PFSK-1 (cell line): ENCODE data around the gene RILPL2.

Experiments used
- FOXP2 ChIP-seq: optimal IDR thresholded peaks from 2 replicates; pipeline ENCODE3; 2011; ENCODE audit warnings: borderline replicate concordance, control low read depth, inconsistent platforms; ENCODE audit not compliant: insufficient read depth; ENCODE audit errors: extremely low read length, extremely low read depth
- POLR2AphosphoS5 ChIP-seq: IDR thresholded peaks from 2 replicates; pipeline ENCODE4 v1.6.1; 2012; ENCODE audit warnings: low read depth, mild to moderate bottlenecking, control low read depth, low read length, moderate library complexity
- SIN3A ChIP-seq: IDR thresholded peaks from 2 replicates; pipeline ENCODE4 v1.6.1; 2012; ENCODE audit warnings: mild to moderate bottlenecking, low read length, moderate library complexity, borderline replicate concordance; ENCODE audit not compliant: insufficient read depth
- TAF1 ChIP-seq: IDR thresholded peaks from 2 replicates; pipeline ENCODE4 v1.6.1; 2012; ENCODE audit warnings: low read length, control low read depth, borderline replicate concordance; ENCODE audit not compliant: insufficient read depth
- TF ChIP-seq, protein P1 (sequence below), 2 experiments: IDR thresholded peaks; 2 replicates each; pipeline versions ENCODE4 v1.6.1 to v1.8.0; 2011 to 2012; ENCODE audit warnings: low read depth in 2 of 2, low read length in 2 of 2, control low read depth in 1 of 2, inconsistent platforms in 1 of 2, mild to moderate bottlenecking in 1 of 2, moderate library complexity in 1 of 2; ENCODE audit not compliant: insufficient read depth in 1 of 2

RILPL2 gene

DNA sequence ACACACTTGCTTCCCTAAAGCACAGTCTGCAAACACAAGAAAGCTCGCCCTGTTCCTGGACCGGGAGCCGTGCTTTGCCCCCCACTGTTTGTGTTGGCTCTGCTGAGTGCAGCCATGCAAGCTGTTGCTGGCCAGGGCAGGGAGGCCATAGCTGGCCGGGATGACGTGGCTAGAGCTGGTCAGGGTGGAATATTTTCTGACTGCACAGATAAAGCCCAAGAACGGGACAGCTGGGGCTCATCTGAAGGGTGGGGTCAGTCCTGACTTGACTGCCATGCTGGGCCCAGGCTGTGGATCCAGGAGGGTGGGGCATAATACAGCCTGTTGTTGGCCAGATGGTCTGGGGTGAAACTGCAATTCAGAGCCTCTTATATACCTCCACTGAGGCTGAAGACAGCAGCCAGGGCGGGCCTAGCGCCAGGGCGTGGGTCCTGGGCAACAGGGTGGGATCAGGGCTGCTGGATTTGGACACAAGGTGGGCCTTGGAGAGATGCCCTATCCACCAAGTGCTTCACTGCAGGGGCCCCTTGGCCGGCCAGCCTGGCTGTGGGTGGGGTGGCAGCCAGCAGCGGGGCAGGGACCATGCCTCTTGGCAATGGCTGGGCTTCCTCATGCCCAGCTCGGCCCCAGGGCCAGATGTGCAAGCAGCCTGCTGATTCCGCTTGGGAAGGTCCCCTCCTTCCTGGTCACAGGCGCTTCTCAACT, 37.8 kb downstream of the RILPL2 start:
- TF ChIP-seq FOXP2 (no peak), SIN3A (no peak), POLR2AphosphoS5 (no peak), TAF1 (no peak)
- TF ChIP-seq, protein P1, sequence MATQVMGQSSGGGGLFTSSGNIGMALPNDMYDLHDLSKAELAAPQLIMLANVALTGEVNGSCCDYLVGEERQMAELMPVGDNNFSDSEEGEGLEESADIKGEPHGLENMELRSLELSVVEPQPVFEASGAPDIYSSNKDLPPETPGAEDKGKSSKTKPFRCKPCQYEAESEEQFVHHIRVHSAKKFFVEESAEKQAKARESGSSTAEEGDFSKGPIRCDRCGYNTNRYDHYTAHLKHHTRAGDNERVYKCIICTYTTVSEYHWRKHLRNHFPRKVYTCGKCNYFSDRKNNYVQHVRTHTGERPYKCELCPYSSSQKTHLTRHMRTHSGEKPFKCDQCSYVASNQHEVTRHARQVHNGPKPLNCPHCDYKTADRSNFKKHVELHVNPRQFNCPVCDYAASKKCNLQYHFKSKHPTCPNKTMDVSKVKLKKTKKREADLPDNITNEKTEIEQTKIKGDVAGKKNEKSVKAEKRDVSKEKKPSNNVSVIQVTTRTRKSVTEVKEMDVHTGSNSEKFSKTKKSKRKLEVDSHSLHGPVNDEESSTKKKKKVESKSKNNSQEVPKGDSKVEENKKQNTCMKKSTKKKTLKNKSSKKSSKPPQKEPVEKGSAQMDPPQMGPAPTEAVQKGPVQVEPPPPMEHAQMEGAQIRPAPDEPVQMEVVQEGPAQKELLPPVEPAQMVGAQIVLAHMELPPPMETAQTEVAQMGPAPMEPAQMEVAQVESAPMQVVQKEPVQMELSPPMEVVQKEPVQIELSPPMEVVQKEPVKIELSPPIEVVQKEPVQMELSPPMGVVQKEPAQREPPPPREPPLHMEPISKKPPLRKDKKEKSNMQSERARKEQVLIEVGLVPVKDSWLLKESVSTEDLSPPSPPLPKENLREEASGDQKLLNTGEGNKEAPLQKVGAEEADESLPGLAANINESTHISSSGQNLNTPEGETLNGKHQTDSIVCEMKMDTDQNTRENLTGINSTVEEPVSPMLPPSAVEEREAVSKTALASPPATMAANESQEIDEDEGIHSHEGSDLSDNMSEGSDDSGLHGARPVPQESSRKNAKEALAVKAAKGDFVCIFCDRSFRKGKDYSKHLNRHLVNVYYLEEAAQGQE (IDR thresholded peaks at IDR 0.05; ENCODE audit: insufficient read depth in 1 of 2, low read depth in 2 of 2, low read length in 2 of 2) = no peak

DNA sequence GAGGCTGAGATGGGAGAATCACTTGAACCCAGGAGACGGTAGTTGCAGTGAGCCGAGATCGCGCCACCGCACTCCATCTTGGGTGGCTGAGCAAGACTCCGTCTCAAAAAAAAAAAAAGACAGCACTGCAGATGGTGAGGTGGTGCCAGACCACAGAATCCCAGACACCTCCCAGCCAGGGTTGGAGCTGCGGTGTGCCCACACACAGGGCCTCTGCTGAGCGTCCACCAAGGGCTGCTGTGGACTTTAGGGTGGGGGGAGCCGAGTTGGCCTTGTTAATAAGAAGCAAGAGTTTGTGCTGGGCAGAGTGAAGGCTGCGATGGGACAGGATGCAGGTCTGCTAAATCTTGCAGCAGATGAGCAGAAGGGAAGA, 38.3 kb downstream of the RILPL2 start:
- TF ChIP-seq TAF1 (no peak), FOXP2 (no peak), POLR2AphosphoS5 (no peak), SIN3A (no peak)
- TF ChIP-seq, protein P1 (IDR thresholded peaks at IDR 0.05; ENCODE audit: insufficient read depth in 1 of 2, low read depth in 2 of 2, low read length in 2 of 2) = no peak

DNA sequence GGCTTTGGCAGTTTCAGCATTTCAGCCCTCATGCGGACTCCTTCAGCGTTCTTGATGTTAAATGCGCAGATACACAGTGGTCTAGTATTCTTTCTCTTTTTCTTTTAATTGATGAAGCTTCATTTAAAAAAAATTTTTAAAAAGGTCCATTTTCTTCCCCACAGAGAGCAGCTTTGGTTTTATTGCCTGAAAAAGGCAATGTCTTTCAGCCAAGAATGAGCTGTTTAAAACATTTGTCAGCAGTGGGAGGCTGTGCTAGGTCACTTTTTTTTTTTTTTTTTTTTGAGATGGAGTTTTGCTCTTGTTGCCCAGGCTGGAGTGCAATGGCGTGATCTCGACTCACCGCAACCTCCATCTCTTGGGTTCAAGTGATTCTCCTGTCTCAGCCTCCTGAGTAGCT, 39.1 kb downstream of the RILPL2 start:
- no peak for TF ChIP-seq SIN3A
- TF ChIP-seq, protein P1 (IDR thresholded peaks at IDR 0.05; ENCODE audit: insufficient read depth in 1 of 2, low read depth in 2 of 2, low read length in 2 of 2) = no peak
- TF ChIP-seq TAF1 = no peak
- no peak for TF ChIP-seq FOXP2
- no peak for TF ChIP-seq POLR2AphosphoS5

DNA sequence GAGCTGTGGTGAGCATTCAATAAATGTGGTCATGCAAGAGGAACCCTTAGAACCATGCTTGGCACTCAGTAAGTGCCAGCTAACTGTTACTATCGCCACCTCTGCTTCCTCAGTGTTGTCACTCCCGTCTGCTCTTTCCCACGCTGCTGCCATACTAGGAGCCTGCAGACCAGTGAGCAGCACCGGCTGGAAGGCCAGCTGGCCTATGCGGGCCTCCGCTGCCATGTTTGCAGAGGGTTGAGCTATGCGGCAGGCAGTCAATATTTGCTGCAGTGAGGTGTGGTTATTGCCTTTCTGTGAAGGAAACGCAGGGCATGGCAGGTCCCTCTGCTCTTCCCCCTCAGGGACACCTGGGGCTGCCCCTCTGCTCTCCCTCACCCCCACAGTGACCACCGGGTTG, 39.5 kb downstream of the RILPL2 start:
- TF ChIP-seq, protein P1 (IDR thresholded peaks at IDR 0.05; ENCODE audit: insufficient read depth in 1 of 2, low read depth in 2 of 2, low read length in 2 of 2) = no peak
- TF ChIP-seq FOXP2 (no peak), TAF1 (no peak), POLR2AphosphoS5 (no peak), SIN3A (no peak)

DNA sequence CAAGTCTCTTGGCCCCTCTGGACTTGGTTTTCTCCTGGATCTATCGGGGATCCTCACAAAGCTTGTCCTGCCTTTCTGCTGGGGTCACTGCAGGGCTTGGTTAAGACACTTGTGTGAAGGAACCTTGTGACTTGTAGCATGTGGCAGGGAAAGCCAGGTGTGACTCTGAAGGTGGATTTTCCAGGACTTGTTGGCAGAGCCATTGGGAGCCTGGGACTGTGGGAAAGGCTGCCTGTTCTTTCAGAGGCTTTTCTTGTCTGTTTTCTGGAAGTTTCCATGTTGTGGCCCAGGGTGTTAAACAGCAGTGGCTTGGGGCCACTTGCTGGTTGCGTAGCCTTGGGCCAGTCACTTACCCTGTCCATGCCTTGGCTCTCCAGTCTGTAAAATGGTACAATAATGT, 39.9 kb downstream of the RILPL2 start:
- TF ChIP-seq POLR2AphosphoS5 (no peak), TAF1 (no peak), SIN3A (no peak), FOXP2 (no peak)
- TF ChIP-seq, protein P1 (IDR thresholded peaks at IDR 0.05; ENCODE audit: insufficient read depth in 1 of 2, low read depth in 2 of 2, low read length in 2 of 2) = no peak
